Measurements from ENCODE around the gene PSMD10.

- TF ChIP-seq TAF1 (conservative IDR thresholded peaks at IDR 0.05) (no peak), JUND (IDR thresholded peaks at IDR 0.05) (no peak), CTCF (IDR thresholded peaks at IDR 0.05; ENCODE audit: low read depth, low read length, missing input control) (no peak), REST (IDR thresholded peaks at IDR 0.05) (no peak), EGR1 (IDR thresholded peaks at IDR 0.05; ENCODE audit: low read depth in 2 of 2) (no peak), GABPA (IDR thresholded peaks at IDR 0.05 in 1 of 2, conservative IDR thresholded peaks at IDR 0.05 in 1 of 2) (no peak), MAX (IDR thresholded peaks at IDR 0.05) (no peak), RAD21 (IDR thresholded peaks at IDR 0.05) (no peak), YY1 (IDR thresholded peaks at IDR 0.05) (no peak)
These were observed 31.4 kb upstream of the PSMD10 start for GRCh38 chrX:108122748-108123147.

Measured in liver (tissue), 3 donors.